ENCODE results near the gene ZNF366.

Gene ZNF366

DNA sequence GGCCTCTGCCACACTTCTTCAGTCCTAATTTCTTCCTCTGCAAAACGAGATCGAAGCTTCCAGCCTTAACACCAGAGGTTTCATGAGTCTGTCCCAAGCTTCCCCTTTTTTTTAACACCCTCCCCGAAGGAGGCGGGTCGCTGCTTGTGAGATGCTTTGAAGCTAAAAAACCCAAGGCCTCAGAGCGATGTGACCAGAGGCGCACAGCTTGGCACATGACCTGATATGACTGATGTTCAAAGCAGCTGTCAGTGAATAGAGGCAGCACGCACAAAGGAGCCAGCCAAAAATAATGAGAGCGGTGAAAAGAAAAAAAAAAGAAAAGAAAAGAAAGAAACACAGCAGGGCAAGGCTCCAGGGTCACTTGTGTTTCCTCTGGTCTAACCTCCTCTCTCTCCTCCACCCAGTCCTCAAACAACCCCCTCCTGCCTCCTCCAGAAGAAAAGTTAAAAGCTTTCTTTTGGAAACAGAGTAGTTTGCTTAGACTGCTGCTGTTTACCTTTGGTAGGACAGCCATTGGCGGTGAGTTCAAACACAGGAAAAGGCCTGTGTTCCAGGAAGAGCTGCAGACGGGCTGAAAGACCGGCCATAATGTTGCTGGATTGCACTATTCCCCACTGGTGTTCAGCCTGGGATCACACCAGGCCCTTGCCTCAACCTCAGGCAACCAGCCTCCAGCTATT lies 10.9 kb upstream of the ZNF366 start:
- no peak for DNase-seq

DNA sequence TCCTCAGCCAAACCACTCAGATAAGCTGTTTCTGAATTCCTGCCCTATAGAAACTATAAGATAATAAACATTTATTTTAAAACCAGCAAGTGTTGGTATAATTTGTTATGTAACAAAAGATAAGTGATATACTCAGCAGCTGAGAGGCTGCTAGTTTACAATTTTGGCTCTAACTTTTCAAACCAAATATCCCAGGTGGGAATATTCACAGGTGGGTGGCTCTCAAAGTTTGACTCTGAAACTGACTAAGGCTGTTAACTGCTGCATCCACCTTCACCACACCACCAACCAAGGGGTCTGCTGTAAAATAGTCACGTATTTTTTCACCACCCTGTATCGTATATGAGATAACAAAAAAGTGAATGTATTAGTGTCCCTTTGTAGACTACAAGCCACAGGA lies 9.7 kb upstream of the ZNF366 start:
- DNase-seq: no peak

DNA sequence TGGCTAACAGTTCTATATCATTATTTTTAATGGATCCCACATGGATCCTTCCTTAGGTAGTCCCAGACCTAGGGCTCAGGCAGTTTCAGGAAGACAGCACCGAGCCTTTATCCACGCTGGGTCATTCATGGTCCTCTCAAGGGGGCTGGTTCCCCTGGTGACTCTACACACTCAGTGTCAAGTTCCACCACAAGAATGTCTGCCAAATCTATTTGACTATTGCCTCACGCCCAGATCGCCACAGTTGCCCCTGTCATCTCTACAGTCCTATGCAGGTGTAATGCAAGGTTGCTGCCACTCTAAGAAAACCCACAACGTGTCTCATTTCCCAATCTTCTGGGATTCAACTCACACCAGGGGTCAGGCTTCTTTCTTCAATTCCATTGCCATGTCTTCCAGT lies 8.0 kb upstream of the ZNF366 start:
- no peak for DNase-seq

DNA sequence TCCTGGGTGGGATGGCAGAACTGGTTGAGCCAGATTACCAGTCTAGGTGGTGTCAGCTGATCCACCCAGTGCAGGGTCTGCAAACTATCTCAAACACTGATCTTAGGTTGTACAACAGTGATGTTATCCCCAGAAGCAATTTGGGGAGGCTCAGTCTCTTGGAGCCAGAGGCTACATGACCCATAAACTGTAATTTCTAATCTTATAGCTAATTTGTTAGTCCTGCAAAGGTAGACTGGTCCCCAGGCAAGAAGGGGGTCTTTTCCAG lies 5.3 kb upstream of the ZNF366 start:
- DNase-seq: no peak

DNA sequence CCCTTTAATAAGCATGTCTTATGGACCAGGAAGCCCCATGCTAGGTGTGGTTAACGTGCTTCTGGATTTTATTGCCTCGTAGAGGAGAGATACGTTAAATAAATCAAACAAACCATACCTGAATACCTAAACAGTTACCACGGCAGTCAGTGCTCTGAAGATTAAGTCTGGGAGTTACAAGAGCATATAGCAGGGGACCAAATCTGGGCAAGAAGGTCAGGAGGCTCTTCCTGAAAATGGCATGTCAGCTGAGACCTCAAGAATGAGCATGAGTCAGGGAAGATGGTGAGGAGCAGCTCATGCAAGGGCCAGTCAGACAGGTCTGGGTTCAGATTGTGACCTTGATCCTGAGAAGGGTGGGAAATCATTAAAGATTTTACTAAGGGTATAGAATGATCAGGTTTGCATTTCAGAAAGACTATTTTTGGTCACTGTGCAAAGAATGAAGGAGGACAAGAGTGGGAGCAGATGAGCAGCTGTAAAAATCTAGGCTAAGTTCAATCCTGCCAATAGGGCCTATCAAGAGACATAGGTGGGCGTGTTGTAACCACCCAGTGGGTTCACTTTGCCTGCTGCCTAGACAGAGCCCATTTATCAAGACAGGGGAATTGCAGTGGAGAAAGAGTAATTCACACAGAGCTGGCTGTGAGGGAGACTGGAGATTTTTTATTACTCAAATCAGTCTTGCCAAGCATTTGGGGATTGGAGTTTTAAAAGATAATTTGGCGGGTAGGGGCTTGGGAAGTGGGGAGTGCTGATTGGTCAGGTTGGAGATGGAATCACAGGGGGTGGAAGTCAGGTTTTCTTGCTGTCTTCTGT lies 4.8 kb upstream of the ZNF366 start:
- DNase-seq: no peak

DNA sequence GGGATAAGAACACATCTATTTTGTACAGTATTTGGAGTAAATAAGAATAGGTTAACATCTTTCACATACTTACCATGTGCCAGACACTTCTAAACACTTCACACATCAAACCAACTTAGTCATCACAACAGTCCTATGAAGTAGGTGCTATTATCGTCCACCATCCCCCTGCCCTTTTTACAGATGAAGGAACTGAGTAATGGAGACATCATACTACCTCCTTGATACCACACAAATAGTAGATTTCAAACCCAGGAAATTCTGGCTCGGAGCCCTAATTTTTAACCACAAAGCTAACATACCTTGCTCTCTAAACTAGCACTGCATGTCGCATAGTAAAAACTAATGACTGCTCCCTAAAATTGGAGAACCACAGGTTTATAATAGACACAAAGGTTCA lies 4.2 kb upstream of the ZNF366 start:
- no peak for DNase-seq

DNA sequence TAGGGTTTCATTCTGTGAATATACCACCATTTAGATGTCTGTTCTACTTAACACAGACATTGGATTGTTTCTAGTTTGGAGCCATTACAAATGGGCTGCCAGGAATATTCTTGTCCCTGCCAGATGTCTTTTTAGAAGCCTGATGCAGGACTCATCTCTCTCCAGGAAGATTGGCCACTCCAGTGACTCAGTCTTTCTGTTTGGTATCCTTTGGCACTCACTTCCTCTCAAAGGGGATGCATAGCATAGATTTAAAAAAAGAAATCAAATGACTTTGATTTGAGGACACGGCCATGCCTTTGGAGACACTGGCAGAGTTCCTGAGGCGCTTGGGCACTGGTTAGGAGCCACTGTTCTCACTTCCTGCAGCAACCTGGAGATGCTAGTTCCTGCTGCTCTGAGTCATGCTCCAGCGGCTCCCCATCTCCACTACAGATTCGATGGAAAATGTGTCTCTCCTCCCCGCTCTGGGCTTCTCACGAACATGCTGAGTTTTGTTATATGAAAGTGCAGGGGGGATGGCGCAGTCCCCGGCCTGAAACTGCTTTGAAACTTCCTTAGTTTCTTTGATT lies 3.5 kb upstream of the ZNF366 start:
- no peak for DNase-seq

DNA sequence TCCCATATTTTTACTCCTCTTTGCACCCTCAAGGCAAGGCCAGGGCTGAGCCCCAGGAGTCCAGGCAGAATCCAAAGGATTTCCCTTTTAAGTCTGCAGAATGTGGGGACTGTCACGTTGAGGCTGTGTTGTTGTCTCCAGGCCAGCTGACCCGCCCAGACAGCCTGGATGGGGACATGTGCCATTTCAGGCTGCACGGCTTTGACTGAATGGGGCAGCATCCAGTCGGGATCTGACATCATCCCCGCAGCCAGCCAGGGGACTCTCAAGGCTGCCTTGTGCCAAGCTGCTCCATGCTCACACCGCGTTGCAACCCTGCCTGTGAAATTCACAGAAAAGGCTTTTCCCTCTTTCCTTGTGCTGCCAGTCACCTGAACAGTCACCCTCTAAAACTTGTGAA lies 2.2 kb upstream of the ZNF366 start:
- DNase-seq: no peak

DNA sequence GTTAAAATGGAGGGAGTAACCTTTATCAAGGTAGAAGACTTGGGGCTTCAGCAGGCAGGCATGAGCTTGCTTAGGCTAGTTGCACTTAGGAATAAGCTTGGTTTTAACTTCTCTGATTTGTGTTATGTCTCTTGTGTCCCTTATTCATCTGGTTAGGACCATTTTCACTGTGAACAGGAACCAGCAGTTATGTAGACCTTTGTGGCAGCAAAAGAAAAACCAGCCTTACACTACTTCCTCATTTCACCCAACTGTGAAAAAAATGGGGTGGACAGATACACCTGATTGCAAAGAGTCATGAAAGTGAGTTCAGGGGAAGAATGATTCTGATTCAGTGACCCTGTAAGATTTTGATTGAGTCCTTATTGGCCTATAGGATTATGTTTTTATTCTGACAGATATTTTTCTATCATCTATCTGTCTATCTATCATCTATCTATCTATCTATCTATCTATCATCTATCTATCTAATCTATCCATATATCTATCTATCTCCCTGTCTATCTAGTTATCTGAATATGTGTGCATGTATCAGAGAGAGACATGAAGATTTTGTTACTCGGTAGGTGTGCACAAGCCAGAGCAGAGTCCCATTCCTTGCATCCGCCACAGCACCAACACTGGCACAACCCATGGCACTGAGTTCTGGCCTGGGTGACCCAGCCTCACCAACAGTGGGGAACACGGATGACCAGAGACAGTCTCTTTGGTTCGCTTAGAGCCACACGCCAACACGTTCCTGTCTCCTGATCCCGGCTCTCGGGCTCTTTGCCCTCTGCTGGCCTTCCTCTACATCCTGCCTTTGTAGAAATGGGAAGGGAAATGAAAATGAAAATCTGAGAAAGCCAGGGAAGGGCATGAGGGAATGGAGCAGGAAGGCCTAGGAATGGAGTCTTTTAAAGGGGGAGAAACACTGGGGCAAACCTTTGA lies 1.3 kb upstream of the ZNF366 start:
- DNase-seq: no peak

DNA sequence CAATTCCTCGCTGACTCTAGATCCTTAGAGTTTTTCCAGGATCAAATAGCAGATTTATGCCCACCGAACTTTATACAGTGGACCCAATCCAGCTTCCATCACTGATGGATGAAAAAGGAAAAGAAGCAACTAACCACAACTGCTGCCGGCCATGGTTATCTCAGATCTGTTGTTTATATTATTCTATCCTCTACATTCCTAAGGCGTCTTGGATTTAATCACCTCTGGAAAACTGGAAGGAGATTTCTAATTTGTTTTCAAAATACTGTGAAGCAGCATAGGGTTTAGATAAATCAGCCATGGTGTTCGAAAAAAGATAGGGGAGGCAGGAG lies 663 bp upstream of the ZNF366 start:
- no peak for DNase-seq

DNA sequence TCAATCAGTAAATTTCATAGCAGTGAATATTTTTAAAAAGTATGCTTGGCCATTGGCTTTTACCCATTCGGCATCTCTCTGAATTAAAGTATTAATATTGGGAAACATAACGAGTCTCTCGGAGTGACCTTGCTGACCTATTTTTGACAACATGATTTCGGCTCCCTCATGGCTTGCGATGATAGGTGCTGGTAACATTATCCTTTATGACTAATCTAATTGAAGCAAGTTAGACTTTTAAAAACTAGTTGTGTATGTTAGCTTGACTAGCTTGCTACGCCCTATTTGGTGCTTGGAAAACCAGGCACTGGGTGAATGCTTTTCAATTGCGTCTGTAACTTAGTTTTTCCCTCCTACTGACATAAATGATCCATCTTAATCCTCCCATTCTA lies 1.1 kb downstream of the ZNF366 start:
- DNase-seq: no peak

DNA sequence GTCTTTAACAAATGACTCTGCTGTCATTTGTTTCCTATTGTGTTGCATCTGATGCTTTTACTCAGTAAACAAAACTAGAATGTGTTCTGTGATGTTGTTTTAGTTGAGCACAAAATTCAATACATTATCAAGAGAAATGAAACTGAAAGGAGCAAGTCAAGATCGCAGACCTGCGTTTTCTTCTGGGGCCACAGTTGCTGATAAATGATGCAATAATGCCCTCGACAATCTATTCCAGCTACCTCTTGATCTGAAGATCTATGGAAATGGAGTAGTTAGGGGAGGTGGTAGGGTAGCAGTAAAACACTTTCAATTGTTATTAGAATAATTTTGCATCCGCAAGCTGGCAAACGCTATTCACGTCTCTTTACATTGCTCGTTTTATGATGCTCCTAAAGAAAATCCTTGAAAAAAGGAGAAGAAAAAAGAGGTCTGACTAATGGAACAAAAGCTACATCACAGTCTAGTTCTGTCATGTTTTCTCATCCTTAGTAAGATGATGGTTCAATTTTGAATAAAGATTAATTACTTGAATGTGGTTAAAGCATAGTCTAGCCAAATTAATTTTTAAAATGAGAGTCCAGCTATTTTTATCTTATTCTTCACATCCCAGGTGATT lies 1.6 kb downstream of the ZNF366 start:
- no peak for DNase-seq

DNA sequence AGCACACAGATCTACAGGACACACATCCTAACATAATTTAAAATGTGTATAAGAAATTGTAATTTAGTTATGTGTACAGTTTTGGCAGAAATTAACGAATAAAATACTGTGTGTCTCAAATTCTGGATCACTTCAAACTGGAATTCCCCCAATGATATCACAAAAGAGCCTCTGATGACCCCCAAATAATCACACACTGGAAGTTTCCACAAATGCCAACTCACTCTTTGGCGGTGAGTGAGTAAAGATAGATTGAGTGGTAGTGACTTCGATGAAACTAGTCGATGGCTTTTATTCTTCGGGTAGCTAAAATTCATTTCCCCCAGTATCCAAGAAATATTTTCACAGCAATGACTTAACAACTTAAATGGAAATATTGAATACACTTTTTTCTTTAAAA lies 2.2 kb downstream of the ZNF366 start:
- no peak for DNase-seq

DNA sequence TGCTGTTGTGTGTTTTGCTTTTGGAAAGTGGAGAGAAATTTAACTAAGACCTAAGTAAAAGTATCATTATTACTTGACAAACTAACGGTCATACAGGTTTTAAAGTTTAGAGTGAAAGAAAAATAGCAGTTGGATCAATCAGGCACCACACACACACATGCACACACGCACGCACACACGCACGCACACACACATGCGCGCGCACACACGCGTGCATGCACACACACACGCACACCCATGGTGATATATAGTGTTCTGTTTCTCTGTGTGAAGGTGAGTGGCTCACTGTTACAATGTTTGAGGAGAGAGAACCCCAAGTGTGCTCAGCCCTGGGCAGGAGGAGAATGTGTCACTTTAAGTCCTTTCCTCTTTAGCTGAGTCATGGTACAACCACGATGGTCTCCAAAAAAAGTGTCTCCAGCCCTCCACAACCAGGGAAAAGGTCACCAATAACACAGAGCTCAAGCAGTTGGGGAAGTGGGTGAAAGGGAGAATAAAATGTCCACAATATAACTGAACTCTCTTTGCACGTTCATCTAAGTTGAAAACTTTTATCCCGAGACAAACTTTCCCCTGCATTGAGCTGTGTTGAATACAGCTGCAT lies 3.2 kb downstream of the ZNF366 start:
- DNase-seq: no peak

DNA sequence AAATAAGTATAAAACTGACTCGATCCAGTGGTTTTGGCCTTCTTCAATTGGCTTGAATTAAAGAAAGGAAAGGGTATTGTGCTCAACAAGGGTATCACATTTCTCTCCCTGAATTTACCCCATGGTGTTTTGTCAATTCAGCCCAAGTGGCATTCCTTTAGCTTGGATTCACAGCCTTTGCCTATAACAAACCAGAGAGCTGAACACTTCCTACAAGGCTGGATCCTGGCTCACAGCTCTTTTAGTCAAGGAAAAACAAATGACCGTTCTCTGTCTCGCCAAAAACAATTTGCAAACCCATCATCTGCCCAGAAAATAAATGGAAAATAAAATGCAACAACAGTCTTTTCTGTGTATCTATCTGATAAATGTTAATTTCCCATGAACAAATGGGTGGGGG lies 5.7 kb downstream of the ZNF366 start:
- DNase-seq: no peak

DNA sequence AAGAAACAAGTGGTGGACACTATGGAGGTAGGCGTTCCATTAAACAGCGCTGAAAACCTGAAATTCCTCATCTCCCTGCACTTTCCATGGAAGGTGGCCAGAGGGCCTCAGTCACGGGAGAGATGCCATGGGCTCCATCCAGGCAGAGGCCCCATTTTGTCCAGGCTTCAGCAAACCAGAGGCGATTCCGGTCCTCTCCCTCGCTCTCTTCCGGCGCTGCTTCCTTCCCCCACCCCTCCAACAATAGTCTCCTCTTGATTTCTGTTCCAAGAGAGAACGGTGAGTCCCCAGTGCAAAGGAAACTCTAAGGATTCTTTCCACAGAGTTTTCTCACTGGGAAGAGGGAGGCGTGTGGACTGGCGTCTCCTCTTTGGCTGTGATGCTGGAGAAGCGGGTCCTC lies 7.5 kb downstream of the ZNF366 start:
- DNase-seq: no peak

DNA sequence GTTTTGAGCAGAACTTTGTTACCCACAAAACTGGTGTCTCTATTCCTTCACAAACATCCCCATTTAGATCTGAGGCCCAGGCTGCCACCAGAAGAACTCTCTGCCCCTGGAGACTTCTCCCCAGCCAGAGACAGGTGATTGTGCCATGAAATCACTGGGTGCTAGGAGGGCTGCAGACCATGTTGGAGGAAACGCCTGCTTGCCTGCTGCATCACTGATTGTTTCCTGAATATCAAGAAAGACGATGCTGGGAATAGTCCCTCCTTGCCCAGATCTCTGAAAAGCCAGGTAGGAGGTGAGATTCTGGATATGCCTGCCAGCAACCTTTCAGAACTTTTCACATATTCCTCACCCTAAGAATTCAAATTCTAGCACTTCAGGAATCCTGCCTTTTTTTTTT lies 8.1 kb downstream of the ZNF366 start:
- DNase-seq: no peak

DNA sequence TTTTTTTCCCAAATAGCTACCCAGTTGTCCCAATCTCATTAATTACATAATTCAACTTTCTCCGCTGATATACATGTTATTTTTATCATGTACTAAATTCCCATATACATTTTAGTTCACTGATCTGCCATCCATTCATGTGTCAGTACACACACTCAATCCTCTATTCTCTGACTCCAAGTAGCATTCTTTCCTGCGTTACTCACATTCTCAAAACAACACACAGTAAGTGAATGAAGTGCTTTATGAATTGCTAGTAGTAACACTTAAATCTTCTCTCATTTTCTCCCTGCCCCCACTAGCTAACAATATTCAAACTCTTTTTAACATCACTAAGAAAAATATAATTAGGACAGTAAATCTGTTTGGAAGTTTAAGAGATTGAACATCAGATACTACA lies 8.9 kb downstream of the ZNF366 start:
- DNase-seq: no peak

DNA sequence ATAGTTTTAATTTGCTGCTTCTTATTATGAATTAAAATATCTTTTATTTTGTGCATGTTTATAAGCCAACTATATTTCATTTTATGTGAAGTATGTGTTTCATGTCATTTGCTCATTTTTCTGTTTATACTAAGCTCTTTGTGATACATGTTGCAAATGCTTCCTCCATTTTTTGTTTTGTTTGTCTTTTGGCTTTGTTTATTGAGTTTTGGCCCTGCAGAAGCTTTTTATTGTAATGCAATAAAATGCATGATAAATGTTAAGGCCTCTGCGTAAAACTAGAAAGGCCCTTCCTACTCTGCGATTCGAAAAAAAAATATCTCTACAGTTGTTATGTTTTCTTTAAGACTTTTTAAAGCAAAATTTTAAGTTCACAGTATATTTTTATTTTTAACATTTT lies 9.4 kb downstream of the ZNF366 start:
- no peak for DNase-seq

DNA sequence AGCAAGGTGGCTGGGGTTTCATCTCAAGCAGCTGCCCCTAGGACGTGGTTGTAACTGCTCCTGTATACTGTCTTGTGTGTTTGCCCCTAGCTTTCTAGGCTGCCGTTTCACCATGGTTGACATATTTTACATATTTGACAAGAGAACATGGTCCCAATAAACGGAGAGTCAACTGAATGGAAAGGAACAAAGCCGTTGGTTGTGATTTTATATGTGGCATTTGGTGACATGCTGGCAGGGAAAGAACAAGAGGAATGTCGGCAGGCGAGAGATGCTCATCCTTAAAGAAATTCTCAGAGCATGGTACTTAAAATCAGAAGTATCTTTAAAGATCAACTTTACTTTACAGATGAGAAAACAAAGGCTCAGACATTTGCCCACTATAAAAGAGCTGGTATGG lies 11.8 kb downstream of the ZNF366 start:
- DNase-seq: no peak

DNA sequence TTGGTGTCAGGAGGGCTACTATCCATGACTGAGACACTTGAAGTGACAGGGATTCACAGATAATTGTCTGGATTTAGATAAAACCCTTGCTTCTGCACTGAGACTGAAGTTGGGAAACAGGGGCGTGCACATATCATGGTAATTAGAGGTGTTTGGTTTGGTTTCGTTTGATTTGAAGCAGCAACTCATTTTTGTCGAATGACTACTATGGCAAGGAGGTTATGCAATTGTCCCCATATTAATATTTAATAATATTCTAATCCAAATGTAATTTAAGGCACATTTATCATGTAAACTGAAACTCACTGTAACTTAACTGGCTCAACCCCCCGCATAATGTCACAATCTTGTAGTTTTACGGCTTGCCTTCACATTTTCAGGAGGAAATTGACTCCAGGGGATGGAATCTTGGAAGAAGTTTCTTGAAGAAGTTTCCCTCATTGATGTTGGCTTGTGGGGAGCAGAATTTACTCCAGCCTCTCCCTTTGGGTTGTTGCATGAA lies 12.5 kb downstream of the ZNF366 start:
- no peak for DNase-seq

DNA sequence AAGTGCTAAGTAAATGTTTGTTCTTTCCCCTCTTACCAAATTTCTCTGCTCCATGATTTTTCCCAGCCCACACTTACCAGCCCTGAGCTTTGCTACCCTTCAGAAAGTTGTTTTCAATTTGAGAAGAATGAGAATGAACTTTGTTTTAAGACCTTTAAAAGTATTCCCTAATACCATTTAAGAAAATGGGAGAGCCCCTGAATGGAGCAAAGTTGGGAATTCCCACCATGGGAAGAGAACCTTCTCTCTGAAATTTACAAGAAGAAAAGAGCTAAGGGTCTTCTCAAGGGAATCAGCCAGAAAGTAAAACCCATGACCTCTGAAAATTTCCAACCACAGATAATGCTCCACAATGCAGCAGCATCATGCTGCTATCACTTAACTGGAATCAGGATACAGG lies 17.7 kb downstream of the ZNF366 start:
- no peak for DNase-seq
